Mononuclear cell (primary cell): ENCODE results near the gene SDK2. TPM values are rescaled to one million over a fixed set of nuclear protein-coding genes. Genes with fewer than 3 reads are reported as not detected.

Experiments used
- H3K27me3 ChIP-seq: 2 replicates; pipeline ENCODE4 v1.6.0; 2011; ENCODE audit warnings: low read length, control low read depth; ENCODE audit not compliant: insufficient read depth
- H3K4me1 ChIP-seq: 2 replicates; pipeline ENCODE4 v1.5.1; 2011; ENCODE audit warnings: mild to moderate bottlenecking, low read length, control low read depth; ENCODE audit not compliant: insufficient read depth
- H3K4me3 ChIP-seq: 2 replicates; pipeline ENCODE4 v1.5.1; 2011; ENCODE audit warnings: mild to moderate bottlenecking, low read length, moderate library complexity
- H3K9me3 ChIP-seq: 2 replicates; pipeline ENCODE4 v1.5.1; 2011; ENCODE audit warnings: low read depth, mild to moderate bottlenecking, control low read depth, low read length
- total RNA-seq: library from RNA; depleted of rRNA; stranded (reverse); fragments of >200 nt; gene quantifications from one replicate; pipeline ENCODE4 v1.2.3, GENCODE V29; 2012

SDK2 gene
- total RNA-seq, 1 donor: 2.0 TPM

GRCh38 chr17:73560661-73561060, 83.6 kb downstream of the SDK2 start:
- H3K9me3 ChIP-seq: no peaks in the 10 kb centered on the region
- no peaks in the 10 kb centered on the region for H3K27me3 ChIP-seq
- no peak overlapping the region for H3K4me3 ChIP-seq

DNA sequence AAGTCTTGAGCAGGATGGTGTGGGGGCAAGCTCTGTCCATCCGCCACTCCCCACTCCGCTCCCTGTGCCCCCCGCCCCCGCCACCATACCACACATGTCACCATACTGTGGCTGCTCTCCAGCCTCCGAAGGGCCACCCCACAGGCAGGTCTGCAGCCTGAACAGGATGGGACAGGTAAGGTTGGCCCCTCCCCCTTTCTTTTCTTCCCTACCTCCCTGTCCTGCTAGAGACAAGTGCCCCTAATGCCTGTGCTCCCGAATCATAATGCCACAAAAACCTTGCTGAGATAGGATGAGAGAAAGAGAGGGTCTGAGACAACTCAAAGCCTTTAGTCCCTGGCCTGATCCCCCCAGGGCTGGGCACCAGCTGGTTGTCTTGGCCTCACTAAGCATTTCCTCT, 84.7 kb downstream of the SDK2 start:
- H3K9me3 ChIP-seq: no peaks in the 10 kb centered on the region
- no peaks in the 10 kb centered on the region for H3K4me1 ChIP-seq
- no peaks in the 10 kb centered on the region for H3K27me3 ChIP-seq
- no peak overlapping the region for H3K4me3 ChIP-seq

More at GRCh38 chr17:73560661-73561060, 83.6 kb downstream of the SDK2 start:
- no peaks in the 10 kb centered on the region for H3K4me1 ChIP-seq

GRCh38 chr17:73555199-73555960, 88.9 kb downstream of the SDK2 start:
- H3K9me3 ChIP-seq: no peaks in the 10 kb centered on the region
- H3K4me1 ChIP-seq: no peaks in the 10 kb centered on the region
- H3K4me3 ChIP-seq: no peak overlapping the region
- no peaks in the 10 kb centered on the region for H3K27me3 ChIP-seq

- Histone ChIP-seq H3K27me3 (no peaks in the 10 kb centered on the region), H3K4me3 (no peak overlapping the region), H3K4me1 (no peaks in the 10 kb centered on the region), H3K9me3 (no peaks in the 10 kb centered on the region)
Observed at GRCh38 chr17:73554498-73554897, 89.7 kb downstream of the SDK2 start.

GRCh38 chr17:73553311-73553710, 90.9 kb downstream of the SDK2 start:
- Histone ChIP-seq H3K9me3 (no peaks in the 10 kb centered on the region), H3K4me3 (no peak overlapping the region), H3K27me3 (no peaks in the 10 kb centered on the region), H3K4me1 (peaks cover 8% of the 10 kb centered on the region)

GRCh38 chr17:73552300-73553048, 91.8 kb downstream of the SDK2 start:
- H3K4me1 ChIP-seq: peaks cover 16% of the 10 kb centered on the region
- no peaks in the 10 kb centered on the region for H3K27me3 ChIP-seq
- no peaks in the 10 kb centered on the region for H3K9me3 ChIP-seq
- no peak overlapping the region for H3K4me3 ChIP-seq

GRCh38 chr17:73551759-73552158, 92.5 kb downstream of the SDK2 start:
- H3K27me3 ChIP-seq: no peaks in the 10 kb centered on the region
- no peak overlapping the region for H3K4me3 ChIP-seq
- no peaks in the 10 kb centered on the region for H3K9me3 ChIP-seq
- H3K4me1 ChIP-seq: peaks cover 24% of the 10 kb centered on the region

DNA sequence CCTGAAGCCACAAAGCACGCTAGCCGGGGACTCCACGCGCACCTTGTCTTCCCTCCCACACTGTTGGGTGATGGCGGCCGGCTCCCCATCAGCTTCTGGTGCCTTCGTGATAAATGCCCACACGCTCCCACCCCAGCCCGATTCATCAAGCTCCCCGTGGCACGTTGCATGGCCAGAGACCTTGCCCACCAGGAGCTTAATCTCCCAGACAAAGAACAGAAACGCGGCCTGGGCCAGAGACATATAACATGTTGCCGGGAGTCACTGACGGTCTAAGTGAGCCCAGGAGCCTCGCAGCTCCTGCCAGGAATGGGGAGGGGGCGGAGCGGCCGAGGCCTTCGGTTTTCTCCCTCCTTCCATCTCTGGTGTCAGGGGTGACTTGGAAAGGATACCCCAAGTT, 93.1 kb downstream of the SDK2 start:
- H3K4me1 ChIP-seq: peaks cover 28% of the 10 kb centered on the region
- H3K9me3 ChIP-seq: no peaks in the 10 kb centered on the region
- H3K27me3 ChIP-seq: no peaks in the 10 kb centered on the region
- H3K4me3 ChIP-seq: no peak overlapping the region

GRCh38 chr17:73550556-73550955, 93.7 kb downstream of the SDK2 start:
- Histone ChIP-seq H3K9me3 (no peaks in the 10 kb centered on the region), H3K4me3 (no peak overlapping the region), H3K27me3 (no peaks in the 10 kb centered on the region), H3K4me1 (peaks cover 28% of the 10 kb centered on the region)

DNA sequence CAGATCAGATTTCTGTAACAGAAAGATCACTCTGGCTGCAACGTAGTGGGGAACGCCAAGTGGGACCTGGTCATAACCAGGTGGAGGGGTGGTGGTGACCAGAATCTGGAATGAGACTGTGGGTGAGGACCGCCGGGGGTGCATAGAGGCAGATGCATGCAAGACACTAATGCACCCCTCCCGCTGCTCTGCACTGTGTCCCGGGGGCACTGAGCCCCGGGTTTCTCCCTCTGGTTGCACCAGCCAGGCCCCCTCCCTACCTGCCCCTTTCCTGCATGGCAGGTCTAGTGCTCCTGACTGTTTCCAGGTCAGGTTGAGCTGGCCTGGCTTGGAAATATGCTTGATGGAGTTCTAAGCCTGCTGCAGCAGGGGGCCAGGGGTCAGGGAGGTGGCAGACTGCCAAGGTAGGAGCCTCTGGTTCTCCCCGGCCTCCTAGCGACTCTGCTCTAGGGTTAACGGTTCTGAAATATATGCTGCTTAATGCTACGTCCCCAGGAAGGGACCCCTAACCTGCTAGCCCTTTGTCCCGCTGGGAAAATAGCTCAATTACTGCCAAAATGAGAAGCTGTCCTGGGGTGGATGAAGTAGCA, 94.3 kb downstream of the SDK2 start:
- H3K4me3 ChIP-seq: no peak overlapping the region

GRCh38 chr17:73548620-73549311, 95.5 kb downstream of the SDK2 start:
- Histone ChIP-seq H3K4me1 (peaks cover 28% of the 10 kb centered on the region), H3K27me3 (no peaks in the 10 kb centered on the region), H3K9me3 (no peaks in the 10 kb centered on the region), H3K4me3 (no peak overlapping the region)

More for the DNA sequence above, 94.3 kb downstream of the SDK2 start:
- H3K27me3 ChIP-seq: no peaks in the 10 kb centered on the region
- peaks cover 28% of the 10 kb centered on the region for H3K4me1 ChIP-seq
- no peaks in the 10 kb centered on the region for H3K9me3 ChIP-seq

GRCh38 chr17:73547790-73548189, 96.5 kb downstream of the SDK2 start:
- H3K4me1 ChIP-seq: peaks cover 28% of the 10 kb centered on the region
- H3K27me3 ChIP-seq: no peaks in the 10 kb centered on the region
- no peak overlapping the region for H3K4me3 ChIP-seq
- H3K9me3 ChIP-seq: no peaks in the 10 kb centered on the region

GRCh38 chr17:73546770-73547536, 97.3 kb downstream of the SDK2 start:
- H3K4me1 ChIP-seq: peaks cover 28% of the 10 kb centered on the region

GRCh38 chr17:73546114-73546513, 98.1 kb downstream of the SDK2 start:
- H3K9me3 ChIP-seq: no peaks in the 10 kb centered on the region

More at GRCh38 chr17:73546770-73547536, 97.3 kb downstream of the SDK2 start:
- Histone ChIP-seq H3K27me3 (no peaks in the 10 kb centered on the region), H3K4me3 (no peak overlapping the region), H3K9me3 (no peaks in the 10 kb centered on the region)

More at GRCh38 chr17:73546114-73546513, 98.1 kb downstream of the SDK2 start:
- H3K27me3 ChIP-seq: no peaks in the 10 kb centered on the region
- H3K4me1 ChIP-seq: peaks cover 28% of the 10 kb centered on the region
- H3K4me3 ChIP-seq: no peak overlapping the region
